ENCODE data around the gene FCSK.
A peak's percentile ranks its signal among the peaks of the same experiment; 100 is the strongest.
"Not testable (repeated sequence)": the region's sequence is repeated elsewhere in the genome, so short reads cannot be mapped to it uniquely, and the experiment has no call there.

The FCSK gene

DNA sequence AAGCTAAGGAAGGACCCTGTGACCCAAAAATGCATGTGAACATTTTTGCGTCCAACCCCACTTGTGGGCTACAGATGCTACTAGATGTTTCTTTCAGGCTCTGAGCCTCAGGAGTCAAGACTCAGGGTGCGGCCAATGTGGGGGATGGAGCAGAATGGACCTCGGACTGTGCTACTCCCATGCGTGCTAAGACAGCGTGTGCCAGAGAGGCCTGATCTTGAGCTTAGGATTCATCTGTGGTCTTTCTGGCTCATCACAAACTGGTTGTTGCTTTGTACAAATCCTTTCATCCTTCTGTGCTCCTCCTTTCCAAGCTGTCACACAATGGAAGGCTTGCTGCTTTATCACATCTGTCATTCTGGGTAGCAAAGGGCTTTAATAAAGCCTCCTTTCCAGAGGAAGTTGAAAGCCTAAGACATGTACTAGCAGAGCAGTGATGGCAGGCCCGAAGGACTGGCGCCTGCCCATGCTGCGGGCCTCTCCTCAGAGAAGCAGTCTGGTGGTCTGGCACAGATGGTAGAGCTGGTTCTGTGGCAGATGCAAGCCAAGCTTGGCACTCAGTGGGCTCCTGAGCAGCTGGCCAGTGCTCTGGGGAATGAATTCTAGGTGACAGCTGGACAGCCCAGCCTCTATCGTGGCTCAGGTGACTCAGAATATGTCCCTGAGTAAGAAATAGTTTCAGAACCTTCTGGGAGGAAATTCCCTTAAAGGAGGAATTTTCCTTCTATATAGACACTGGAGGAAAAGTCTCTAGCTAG lies 41.2 kb downstream of the FCSK start:
- Mint-ChIP-seq H3K36me3 (ENCODE audit: low read depth) (peaks cover 20% of the 10 kb centered on the region), H3K9me3 (no peaks in the 10 kb centered on the region), H3K27me3 (ENCODE audit: low read depth) (no peaks in the 10 kb centered on the region), H3K4me3 (no peak overlapping the region), H3K27ac (no peak overlapping the region), H3K4me1 (ENCODE audit: low read depth) (peaks cover 11% of the 10 kb centered on the region)

DNA sequence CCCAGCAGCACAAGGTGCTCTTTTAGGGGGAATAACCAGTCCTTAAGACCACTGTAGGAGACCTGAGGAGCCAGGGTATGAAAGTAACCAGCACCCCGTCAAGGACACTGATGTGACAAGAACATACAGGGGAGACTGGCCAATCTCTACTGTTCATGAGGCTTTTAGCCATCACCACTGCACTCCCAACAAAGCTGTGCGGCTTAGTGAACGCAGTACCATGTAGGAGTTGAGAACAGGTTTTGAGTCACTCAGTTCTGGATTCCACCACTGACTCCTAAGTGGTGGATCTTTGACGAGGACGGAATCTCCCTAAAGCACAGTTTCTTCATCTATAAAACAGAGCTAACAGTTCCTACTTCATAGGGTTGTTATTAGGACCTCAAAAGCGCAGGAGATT lies 42.1 kb downstream of the FCSK start:
- peaks cover 11% of the 10 kb centered on the region for H3K4me1 Mint-ChIP-seq (ENCODE audit: low read depth)
- no peaks in the 10 kb centered on the region for H3K27me3 Mint-ChIP-seq (ENCODE audit: low read depth)
- H3K27ac Mint-ChIP-seq, result no peak overlapping the region
- no peaks in the 10 kb centered on the region for H3K9me3 Mint-ChIP-seq
- H3K4me3 Mint-ChIP-seq, result no peak overlapping the region
- peaks cover 20% of the 10 kb centered on the region for H3K36me3 Mint-ChIP-seq (ENCODE audit: low read depth)

DNA sequence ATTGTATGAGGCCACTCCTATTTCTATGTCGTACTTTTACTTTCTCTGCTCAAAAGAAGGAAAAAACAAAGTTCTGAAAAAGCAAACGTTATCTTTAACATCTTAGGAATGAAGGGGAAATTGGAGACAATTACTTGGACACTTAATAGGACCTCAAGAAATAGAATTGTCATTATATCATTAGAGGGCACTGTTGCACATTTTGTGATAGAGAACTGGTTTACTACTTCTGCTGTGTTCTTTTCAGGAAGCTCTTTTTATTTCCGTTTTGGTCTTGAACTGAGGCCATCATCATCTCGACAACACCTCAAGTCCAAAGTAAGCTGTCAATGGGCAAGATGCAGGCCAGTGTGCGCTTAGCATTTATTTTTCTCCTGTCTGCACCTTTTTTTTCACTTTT lies 54.4 kb downstream of the FCSK start:
- Mint-ChIP-seq H3K27me3 (ENCODE audit: low read depth) (no peaks in the 10 kb centered on the region), H3K36me3 (ENCODE audit: low read depth) (peaks cover 25% of the 10 kb centered on the region), H3K27ac (no peak overlapping the region), H3K4me3 (no peak overlapping the region), H3K9me3 (no peaks in the 10 kb centered on the region), H3K4me1 (ENCODE audit: low read depth) (peaks cover 9% of the 10 kb centered on the region)

DNA sequence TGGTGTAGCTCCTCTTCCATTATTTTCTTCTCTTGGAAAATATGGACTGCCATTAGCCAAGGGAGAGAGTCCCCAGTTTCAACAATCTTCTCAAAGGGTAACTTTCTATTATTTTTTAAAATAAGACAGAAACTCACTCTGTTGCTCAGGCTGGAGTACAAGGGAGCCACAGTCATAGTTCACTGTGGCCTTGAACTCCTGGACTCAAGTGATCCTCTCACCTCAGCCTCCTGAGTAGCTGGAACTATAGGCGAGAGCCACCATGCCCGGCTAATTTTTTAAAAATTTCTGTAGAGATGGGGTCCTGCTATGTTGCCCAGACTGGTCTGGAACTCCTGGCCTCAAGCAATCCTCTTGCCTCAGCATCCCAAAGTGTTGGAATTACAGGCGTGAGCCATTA lies 55.8 kb downstream of the FCSK start:
- Mint-ChIP-seq H3K4me1 (ENCODE audit: low read depth) (peaks cover 9% of the 10 kb centered on the region), H3K4me3 (no peak overlapping the region), H3K27me3 (ENCODE audit: low read depth) (no peaks in the 10 kb centered on the region), H3K9me3 (no peaks in the 10 kb centered on the region), H3K36me3 (ENCODE audit: low read depth) (peaks cover 29% of the 10 kb centered on the region), H3K27ac (no peak overlapping the region)

DNA sequence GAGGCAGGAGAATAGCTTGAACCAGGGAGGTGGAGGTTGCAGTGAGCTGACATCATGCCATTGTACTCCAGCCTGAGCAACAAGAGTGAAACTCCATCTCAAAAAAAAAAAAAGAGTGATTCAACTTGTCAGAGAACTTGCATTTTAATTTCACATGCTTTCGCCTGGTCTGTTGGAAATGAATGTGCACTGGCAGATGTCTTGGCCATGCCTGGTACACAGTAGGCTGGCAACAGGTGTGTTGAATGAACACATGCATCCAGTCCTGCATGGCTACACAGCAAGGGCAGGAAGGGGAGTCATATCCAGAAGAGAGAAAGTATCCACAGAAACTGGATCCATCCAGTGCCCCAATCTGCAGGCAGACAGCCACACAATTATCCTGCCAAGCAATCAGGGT lies 57.4 kb downstream of the FCSK start:
- H3K9me3 Mint-ChIP-seq, result no peaks in the 10 kb centered on the region
- H3K36me3 Mint-ChIP-seq (ENCODE audit: low read depth), result peaks cover 32% of the 10 kb centered on the region
- H3K27ac Mint-ChIP-seq, result no peak overlapping the region
- H3K27me3 Mint-ChIP-seq (ENCODE audit: low read depth), result no peaks in the 10 kb centered on the region
- H3K4me1 Mint-ChIP-seq (ENCODE audit: low read depth), result peaks cover 9% of the 10 kb centered on the region
- no peak overlapping the region for H3K4me3 Mint-ChIP-seq

DNA sequence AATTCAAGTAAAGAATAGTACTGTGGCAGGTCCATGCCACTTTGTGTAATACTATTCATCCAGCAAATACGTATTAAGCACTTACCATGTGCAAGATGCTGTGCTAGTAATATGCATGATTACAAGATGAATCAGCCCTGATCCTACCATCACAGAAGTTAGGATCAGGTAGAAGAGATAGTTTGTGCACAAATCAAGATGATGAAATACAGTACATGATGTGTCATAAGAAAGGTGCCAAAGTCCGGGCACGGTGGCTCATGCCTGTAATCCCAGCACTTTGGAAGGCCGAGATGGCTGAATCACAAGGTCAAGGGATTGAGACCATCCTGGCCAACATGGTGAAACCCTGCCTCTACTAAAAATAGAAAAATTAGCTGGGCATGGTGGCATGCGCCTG lies 58.1 kb downstream of the FCSK start:
- Mint-ChIP-seq H3K27me3 (ENCODE audit: low read depth) (no peaks in the 10 kb centered on the region), H3K9me3 (no peaks in the 10 kb centered on the region), H3K4me3 (no peak overlapping the region), H3K36me3 (ENCODE audit: low read depth) (peaks cover 34% of the 10 kb centered on the region), H3K27ac (no peak overlapping the region), H3K4me1 (ENCODE audit: low read depth) (peaks cover 9% of the 10 kb centered on the region)

DNA sequence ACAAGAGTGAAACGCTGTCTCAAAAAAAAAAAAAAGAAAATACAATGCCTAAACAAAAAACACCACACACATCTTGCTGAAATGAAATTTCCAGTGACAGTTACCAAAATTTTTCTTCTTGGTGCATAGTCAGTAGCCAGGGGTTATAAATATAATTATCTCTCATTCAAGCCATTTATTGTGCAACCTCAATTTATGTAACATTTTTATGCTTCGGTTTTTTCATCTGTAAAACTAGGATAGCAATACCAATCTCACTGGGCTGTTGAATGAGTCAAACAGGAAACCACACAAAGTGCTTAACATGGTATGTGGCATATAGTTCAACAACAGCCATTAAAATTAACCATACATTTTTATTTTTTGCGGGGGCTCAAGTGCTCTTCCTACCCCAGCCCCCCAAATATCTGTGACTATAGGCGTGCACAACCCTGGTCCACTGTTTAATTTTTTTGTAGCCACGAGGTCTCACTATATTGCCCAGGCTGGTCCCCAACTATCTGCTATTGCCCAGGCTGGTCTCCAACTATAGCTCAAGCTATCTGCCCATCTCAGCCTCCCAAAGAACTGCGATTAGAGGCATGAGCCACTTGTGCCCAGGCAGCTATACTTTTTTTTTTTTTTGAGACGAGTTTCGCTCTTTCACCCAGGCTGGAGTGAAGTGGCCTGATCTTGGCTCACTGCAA lies 66.4 kb downstream of the FCSK start:
- peak overlapping the region; percentile 82 for H3K27ac Mint-ChIP-seq
- H3K27me3 Mint-ChIP-seq (ENCODE audit: low read depth), result no peaks in the 10 kb centered on the region
- H3K36me3 Mint-ChIP-seq (ENCODE audit: low read depth), result peaks cover 31% of the 10 kb centered on the region
- peak overlapping the region; percentile 66 for H3K4me3 Mint-ChIP-seq
- peaks cover 25% of the 10 kb centered on the region for H3K4me1 Mint-ChIP-seq (ENCODE audit: low read depth)
- H3K9me3 Mint-ChIP-seq, result no peaks in the 10 kb centered on the region

DNA sequence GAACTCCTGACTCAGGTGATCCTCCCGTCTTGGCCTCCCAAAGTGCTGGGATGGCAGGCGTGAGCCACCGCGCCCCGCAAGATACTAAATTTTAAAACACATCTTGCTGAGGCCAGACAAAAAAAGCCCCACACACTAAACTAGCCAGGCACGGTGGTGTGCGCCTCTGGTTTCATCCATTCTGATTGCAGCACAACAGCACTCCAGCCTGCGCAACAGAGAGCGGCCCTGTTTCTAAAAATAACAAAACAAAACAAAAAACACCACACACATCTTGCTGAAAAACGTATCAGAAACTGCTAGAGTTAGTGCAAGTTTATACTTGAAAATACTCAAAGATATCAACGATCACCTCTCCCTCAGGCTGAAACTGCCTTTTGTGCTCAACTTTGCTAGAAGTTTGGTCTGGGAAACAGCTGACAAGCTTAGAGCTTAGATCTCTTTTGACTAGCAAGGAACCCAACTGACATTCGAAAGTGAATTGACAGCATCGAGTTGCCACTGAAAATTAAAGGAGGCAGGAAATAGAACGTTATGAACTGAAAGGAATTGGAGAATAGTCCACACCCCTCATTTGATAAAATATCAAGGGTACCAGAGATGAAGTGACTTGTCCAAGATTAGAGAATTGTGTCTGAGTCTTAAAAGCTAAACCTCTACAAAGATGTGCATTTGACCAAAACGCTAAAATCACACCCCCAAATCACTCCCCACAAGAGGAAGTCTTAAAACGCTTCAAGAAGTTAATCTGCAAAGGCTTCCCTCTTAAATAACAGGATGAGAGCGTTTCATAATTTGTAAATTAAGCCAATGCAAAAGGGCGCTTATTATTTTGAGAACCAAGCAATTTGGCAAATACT lies 68.1 kb downstream of the FCSK start:
- Mint-ChIP-seq H3K4me1 (ENCODE audit: low read depth) (peaks cover 37% of the 10 kb centered on the region), H3K36me3 (ENCODE audit: low read depth) (peaks cover 39% of the 10 kb centered on the region), H3K9me3 (no peaks in the 10 kb centered on the region), H3K27me3 (ENCODE audit: low read depth) (no peaks in the 10 kb centered on the region), H3K27ac (peak overlapping the region; percentile 98), H3K4me3 (peak overlapping the region; percentile 96)

DNA sequence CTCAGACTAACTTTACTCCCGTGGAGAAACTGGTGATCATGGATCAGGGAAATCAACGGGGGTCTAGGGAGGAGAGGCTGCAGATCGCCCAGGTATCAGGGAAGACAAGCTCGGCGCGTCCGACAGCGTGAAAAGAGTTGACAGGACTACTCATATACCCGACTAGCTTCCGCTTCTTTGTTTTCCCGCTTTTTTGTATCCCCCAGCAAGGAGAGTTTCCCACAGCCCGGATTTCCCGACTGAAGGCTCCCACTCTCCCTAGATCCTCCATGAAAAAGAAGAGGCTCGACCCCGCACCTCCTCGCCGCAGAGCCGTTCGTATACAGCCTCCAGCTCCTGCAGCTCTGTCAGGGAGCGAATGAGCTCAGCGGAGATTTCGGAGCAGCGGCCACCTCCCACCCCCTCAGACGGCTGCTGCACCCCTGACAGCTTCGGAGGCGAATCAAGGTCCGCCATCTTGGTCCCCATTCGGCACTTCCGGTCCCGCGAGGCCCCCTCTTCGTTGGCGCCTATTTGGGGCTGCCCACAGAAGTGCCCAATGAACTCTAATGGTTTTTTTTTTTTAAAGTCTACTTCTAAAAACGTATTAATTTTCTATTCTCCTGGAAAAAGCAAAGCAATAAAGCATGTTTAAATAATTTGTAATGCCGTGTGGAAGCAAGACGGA lies 68.8 kb downstream of the FCSK start, which contains the start of gene COG4:
COG4 (minus strand) TSS at position 479 of the 667 bp plus-strand sequence; CDS start at position 468, 11 bp downstream.
- Mint-ChIP-seq H3K4me3 (peak within 1 kb of the TSS; percentile 96), H3K27me3 (ENCODE audit: low read depth) (no peaks in the 10 kb centered on the region), H3K36me3 (ENCODE audit: low read depth) (peaks cover 34% of the 10 kb centered on the region), H3K9me3 (no peaks in the 10 kb centered on the region), H3K27ac (peak within 1 kb of the TSS; percentile 98), H3K4me1 (ENCODE audit: low read depth) (peaks cover 38% of the 10 kb centered on the region)

DNA sequence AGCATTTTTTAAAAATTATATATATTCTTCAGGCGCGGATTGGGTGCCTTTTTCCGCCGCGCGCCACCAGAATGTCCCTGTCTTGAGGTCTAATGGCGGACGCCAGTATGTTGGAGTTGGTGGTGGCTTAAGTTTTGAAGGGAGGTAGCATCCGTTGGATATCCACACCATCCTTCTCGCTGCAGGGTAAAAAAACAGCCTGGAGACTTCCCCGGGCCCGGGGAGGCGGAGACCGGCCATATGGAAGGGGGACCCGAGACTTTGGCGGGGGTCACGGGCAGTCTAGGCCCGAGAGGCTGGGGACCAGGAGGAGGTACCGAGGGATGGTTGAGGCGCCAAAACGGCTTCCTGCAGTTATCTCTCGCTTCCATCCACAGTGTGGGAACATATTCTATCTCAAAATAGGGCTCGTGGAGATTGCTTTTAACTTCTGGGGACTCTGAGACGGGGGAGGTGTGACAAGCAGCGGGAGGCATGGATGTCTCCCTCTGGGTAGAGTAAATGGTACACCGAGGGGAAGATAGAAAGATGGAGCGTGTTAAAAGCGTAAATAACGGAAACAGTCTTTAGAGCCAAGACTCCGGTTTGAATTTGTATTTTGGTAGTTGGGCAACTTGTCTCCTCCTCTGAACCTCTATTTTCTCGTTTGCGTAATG lies 69.5 kb downstream of the FCSK start, which contains the start of gene SF3B3:
SF3B3 (plus strand) TSS at position 74 of the 656 bp plus-strand sequence. CDS start 2,841 bp downstream, outside the sequence.
- H3K4me1 Mint-ChIP-seq (ENCODE audit: low read depth), result peaks cover 44% of the 10 kb centered on the region
- H3K4me3 Mint-ChIP-seq, result peak within 1 kb of the TSS; percentile 96
- H3K27ac Mint-ChIP-seq, result peak within 1 kb of the TSS; percentile 98
- H3K36me3 Mint-ChIP-seq (ENCODE audit: low read depth), result peaks cover 40% of the 10 kb centered on the region
- no peaks in the 10 kb centered on the region for H3K9me3 Mint-ChIP-seq
- no peaks in the 10 kb centered on the region for H3K27me3 Mint-ChIP-seq (ENCODE audit: low read depth)

DNA sequence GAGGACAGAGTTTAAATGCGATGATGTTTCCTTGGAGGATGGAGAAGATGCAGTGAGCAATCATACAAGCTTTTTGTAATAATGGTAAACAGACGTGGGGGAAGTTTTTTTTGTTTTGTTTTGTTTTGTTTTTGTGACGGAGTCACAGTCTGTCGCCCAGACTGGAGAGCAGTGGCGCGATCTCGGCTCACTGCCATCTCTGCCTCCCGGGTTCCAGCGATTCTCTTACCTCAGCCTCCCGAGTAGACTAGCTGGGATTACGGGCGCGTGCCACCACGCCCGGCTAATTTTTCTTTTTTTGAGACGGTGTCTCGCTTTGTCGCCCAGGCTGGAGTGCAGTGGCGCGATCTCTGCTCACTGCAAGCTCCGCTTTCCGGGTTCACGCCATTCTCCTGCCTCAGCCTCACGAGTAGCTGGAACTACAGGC lies 70.0 kb downstream of the FCSK start:
- peaks cover 45% of the 10 kb centered on the region for H3K36me3 Mint-ChIP-seq (ENCODE audit: low read depth)
- peaks cover 48% of the 10 kb centered on the region for H3K4me1 Mint-ChIP-seq (ENCODE audit: low read depth)
- H3K27me3 Mint-ChIP-seq (ENCODE audit: low read depth); H3K9me3 Mint-ChIP-seq: not testable (repeated sequence)
- H3K4me3 Mint-ChIP-seq, result peak overlapping the region; percentile 96
- peak overlapping the region; percentile 98 for H3K27ac Mint-ChIP-seq

DNA sequence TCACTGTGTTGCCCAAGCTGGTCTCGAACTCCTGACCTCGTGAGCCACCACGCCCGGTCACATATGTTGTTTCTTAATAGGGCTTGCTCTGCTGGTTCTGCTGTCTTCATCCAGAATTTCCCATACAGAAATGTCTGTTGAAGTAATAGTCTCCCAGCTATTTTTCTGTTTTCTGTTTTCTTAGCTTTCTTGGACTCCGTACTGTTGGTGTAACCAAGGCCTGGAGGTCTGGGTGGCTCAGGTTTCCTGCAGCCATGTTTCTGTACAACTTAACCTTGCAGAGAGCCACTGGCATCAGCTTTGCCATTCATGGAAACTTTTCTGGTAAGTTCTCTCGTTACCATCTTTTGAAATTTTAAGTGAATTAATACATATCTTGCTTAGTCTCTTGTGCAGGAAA lies 72.0 kb downstream of the FCSK start:
- H3K27ac Mint-ChIP-seq, result peak overlapping the region; percentile 12
- peak overlapping the region; percentile 75 for H3K4me3 Mint-ChIP-seq
- H3K27me3 Mint-ChIP-seq (ENCODE audit: low read depth), result no peaks in the 10 kb centered on the region
- H3K36me3 Mint-ChIP-seq (ENCODE audit: low read depth), result peaks cover 51% of the 10 kb centered on the region
- H3K4me1 Mint-ChIP-seq (ENCODE audit: low read depth), result peaks cover 39% of the 10 kb centered on the region
- no peaks in the 10 kb centered on the region for H3K9me3 Mint-ChIP-seq

DNA sequence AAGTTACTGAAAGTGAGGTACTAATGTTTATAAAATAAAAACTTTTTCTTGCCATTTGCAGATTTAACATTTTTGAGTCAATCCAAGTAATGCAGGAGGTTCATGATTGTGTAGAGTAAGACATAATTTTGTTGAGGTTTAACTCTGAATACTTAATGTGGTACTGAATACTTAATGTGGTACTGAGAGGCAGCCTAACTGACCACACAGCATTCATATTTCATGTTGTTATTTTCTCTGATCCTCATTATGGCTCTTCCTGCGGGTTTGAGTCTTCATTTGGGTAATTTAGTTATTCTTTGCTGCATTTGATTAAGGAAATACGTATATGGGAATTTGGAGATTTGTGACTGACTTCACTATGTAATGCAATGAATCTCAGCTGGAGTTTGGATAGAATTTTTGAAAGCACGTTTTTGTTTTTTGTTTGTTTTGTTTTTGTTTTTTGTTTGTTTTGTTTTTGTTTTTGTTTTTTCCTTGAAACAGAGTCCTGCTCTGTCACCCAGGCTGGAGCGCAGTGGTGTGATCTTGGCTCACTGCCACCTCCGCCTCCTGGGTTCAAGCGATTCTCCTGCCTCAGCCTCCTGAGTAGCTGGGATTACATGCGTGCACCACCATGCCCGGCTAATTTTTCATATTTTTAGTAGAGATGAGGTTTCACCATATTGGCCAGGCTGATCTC lies 73.1 kb downstream of the FCSK start:
- Mint-ChIP-seq H3K4me3 (peak overlapping the region; percentile 75), H3K9me3 (no peaks in the 10 kb centered on the region), H3K27me3 (ENCODE audit: low read depth) (no peaks in the 10 kb centered on the region), H3K4me1 (ENCODE audit: low read depth) (peaks cover 33% of the 10 kb centered on the region), H3K27ac (peak overlapping the region; percentile 12), H3K36me3 (ENCODE audit: low read depth) (peaks cover 57% of the 10 kb centered on the region)

Measured in T-helper 1 cell treated with Interleukin-12 subunit alpha and Interleukin-12 subunit beta and Interleukin-4 antibody, amounts not matched to agents 30 μg/mL and 1 μg/mL, for 36 hours (primary cell).